NCI-H128 (cell line): Measurements from ENCODE around the gene SHISAL2B.
"Not testable (repeated sequence)": the region's sequence is repeated elsewhere in the genome, so short reads cannot be mapped to it uniquely, and the experiment has no call there.

ENCODE experiments used
- DNase-seq: peaks from one replicate; lab custom pipeline; 2025; ENCODE audit not compliant: unreplicated experiment; lab: John Stamatoyannopoulos, UW

Gene SHISAL2B

DNA sequence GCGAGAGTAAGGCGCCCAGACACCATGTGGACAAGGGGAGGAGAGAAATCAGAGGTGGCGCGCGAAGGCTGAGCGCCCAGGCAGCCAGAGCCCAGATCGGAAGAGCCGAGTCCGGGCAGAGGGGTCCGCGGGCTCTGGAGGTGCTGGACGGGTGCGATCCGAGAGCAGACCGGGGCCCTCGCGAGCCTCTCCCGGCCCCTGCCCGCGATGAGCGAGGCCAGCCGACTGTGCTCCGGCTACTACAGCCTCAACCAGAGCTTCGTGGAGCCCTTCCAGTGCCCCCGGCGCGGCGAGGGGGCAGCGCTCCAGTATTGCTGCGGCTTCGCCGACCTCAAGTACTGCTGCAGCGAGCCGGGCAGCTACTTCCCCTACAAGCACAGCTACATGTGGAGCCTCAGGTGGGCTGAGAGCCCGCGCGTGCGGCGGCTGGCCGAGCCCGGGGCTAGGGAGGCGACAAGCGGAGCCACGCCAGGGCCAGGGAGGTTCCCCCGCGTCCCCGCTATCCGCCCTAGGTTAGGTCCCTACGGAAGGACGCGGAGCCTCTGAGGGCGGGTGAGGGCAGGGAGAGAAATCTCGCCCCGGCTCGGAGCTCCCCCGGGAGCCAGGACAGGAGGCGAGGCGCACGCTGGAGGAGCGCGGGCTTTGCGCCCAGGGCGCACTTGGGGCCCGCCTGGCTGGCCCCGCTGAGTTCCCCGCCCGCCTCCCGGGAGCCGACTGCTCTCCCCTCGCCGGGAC lies at the start of gene SHISAL2B:
TSS of gene SHISAL2B (plus strand) at position 87 of the 735 bp plus-strand sequence. CDS start at position 208, 121 bp downstream.
- no peak for DNase-seq

DNA sequence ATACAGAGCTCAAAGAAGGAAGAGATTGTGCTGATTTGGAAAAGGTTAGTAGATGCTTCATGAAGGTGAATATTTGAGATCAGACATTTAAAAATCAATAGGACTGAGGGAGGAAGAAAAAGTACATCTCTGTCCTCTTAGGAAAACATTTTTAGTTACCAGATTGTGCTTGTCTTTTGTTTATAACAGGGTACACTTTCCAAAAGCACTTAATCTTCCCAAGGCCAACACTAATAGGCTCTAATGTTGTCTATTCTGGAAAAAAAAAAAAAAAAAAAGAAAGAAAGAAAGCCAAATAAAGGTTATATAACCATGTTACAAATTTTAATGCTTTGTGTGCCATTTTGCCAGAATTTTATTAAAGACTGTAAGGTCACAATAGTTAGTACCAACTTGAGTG lies 45.5 kb upstream of the SHISAL2B start:
- no peak for DNase-seq

DNA sequence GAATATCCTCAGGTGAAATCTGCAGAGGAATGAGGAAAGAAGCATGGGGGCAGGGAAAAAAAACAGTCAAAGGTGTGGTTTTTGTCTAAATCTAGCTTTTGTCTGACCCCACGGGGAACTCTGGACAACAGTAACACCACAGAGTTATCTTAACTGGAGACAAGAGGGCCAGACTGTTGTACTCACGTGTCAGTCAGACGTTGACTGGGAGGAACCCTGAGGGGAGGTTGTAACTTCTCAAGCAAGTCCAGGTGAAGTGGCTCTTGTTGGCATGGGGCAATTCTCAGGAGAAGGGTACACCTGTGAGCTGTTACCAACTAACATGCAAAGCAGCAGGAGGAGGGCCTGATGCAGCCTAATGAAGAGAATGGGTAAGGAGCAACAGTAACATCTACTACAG lies 44.1 kb upstream of the SHISAL2B start:
- DNase-seq = no peak

DNA sequence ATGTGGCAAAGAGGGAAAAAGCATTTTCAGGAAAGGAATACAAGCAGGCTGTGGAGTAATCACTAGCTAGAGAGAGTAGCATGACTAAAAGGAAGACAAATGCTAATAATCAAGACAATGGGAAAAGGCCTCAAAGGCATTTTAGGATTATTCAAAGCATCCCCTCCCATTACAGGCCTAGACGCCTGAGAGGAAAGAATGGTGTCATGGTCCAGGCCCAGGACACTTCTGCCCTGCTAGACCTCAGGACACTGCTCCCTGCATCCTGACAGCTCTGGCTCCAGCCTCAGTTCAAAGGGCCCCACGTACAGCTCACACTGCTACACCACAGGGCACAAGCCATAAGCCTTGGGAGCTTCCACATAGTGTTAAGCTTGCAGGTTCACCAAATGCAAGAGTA lies 40.8 kb upstream of the SHISAL2B start:
- DNase-seq = no peak

DNA sequence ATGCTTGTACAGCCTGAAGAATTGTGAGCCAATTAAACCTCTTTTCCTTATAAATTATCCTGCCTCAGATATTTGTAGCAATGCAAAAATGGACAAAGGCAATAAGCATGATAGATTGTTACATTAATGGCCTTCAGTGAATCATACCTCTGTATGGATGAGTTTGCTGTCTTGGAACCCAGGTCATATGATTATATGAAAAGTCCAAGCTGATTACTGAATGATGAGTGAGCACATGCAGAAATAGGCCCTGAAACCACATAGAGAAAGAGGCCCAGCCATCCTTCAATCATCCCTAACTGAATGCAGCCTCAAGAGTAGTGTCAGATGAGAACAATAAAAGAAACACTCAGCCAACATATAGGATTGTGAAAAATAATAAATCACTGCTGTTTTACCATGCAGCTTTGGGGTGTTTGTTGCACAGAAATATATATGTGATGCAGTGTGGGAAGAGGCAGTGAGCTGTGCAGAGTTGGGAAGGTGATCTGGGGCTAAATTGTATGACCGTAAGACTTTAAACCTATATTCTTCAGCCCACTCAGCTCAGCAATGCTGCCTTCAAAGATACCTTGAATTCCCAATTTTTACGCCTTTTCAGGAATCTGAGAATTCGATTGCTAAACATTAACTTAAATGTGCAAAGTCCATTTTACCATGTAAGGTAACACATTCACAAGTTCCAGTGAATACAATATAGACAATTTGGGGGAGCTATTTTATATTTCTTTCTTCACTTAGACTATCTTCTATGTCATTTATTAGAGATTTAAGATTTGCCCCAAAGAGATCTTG lies 36.3 kb upstream of the SHISAL2B start:
- DNase-seq = no peak

DNA sequence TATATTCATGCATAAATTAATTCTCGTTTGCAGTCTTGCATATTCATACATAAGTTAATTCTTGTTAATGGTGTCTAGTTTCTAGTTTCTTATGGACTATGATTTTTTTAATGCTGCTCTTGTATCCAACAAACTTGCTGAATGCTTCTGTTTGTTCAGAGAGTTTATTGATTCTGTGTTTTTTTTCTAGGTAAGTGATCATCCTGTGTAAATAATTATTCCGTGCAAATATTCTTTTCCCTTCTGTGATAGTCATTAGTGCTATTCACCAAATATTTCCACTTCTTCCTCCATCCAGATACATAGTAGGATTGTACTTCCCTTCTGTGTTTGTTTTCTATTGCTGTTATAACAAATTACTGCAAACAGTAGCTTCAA lies 35.8 kb upstream of the SHISAL2B start:
- no peak for DNase-seq

DNA sequence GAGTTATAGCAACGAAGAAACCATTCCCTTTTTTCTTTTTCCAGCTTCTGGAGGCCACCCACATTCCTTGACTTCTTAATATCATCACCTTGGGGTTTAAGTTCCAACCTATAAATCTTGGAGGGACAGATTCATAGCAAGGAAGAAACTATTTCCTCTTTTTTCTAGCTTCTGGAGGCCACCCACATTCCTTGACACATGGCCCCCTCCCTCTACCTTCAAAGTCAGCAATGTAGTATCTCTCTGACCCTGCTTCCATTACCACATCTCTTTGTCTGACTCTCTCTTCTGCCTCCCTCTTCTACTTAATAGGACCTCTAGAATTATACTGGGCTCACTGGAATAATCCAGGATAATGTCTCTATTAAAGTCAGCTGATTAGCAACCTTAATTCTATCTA lies 34.7 kb upstream of the SHISAL2B start:
- DNase-seq = no peak

DNA sequence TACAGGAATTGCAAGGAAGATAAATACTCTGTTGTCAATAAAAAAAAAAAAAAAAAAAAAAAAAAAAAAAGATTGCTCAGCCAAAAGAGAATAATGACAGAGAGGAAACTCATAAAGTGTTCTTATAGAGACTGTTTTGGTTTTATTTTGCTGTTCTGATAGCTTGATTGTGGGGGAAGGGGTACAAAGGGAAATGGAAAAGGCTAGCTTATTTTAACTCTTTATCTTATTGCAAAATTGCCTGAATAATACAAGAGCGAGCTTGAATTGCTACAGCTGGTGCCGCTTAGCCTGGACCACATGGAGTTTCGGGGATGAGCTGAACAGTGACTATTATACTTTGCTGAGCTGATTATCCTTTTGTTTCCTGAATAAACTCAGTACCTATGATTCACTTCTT lies 31.0 kb upstream of the SHISAL2B start:
- no peak for DNase-seq

DNA sequence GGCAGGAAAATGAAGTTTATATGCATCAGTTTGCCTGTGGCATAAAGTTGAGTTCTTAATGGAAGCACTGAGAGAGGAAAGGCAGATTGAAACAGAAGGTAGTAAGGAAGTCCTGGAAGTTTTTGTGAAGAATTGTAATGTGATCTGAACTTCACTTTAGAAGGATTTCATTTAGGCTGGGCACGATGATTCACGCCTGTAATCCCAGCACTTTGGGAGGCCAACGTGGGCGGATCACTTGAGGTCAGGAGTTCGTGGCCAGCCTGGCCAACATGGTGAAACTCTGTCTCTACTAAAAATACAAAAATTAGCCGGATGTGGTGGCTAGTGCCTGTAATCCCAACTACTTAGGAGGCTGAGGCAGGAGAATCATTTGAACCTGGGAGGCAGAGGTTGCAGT lies 27.1 kb upstream of the SHISAL2B start:
- not testable (repeated sequence) for DNase-seq

DNA sequence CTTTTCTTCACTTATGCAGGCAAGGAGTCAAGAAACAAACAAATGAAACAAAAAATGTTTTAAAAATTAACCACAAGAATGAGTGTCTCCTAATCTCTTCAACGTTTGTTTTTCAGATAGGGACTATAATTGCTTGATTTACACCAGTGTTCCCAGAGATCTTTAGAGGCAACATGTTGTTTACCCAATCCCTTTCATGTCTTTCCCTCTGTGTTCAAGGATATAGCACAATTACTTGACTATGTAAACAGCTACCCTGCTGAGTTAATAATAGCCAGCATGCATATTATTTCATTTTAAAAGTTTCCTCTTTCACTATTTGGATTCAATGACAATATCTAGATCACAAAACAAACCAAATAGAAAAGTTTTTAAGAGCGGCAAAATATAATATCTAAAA lies 25.1 kb upstream of the SHISAL2B start:
- DNase-seq = no peak

DNA sequence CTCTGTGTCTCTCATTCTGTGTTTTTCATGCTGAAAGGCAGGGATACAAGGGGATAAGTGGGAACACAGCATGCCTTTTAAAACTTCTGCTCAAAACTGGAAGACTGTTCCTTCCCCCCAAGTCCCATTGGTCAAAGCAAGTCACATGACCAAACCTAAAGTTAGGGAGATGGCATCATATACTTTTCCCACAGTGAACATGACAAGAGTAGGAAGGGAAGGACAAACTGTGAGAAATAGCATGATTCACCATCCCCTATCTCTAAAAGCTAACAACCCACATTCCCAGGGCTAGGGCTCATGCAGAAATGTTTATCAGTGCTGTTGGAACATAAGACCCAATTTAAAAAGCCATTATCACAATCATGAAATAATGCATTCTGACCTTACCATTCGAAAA lies 24.2 kb upstream of the SHISAL2B start:
- DNase-seq = no peak

DNA sequence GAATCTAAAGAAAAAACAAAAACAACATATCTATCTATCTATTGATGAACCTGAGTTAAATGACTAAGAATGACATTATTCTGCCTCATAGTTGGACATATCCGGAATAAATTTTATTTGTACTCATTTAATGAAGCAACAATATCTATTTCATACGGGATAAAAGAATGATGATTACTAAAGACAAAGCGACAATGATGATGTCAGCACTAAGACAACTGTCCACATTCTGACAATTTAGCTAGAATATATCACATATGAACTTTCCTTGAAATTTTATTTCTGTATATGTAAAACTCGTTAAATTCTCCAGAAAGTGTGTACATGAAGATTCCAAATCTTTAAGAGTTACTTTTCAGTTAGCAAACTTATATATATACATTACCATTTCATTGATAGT lies 23.2 kb upstream of the SHISAL2B start:
- no peak for DNase-seq

DNA sequence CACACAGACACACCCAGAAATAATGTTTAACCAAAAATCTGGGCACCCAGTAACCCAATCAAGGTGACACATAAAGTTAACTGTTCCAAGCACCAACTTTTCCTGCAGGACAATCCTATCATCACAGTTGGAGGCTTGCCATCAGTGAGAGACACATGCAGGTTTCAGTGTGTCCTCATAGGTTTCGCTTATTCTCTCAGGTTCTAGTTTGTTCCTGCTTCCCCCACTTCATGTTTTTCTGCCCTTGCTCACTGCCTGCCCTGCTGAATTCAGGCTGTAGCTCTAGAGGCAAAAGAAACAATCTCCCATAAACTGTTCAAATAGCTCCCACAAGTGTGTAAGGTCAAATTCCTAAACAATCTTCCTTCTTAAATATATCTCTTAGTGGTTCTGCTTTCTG lies 20.0 kb upstream of the SHISAL2B start:
- DNase-seq = no peak

DNA sequence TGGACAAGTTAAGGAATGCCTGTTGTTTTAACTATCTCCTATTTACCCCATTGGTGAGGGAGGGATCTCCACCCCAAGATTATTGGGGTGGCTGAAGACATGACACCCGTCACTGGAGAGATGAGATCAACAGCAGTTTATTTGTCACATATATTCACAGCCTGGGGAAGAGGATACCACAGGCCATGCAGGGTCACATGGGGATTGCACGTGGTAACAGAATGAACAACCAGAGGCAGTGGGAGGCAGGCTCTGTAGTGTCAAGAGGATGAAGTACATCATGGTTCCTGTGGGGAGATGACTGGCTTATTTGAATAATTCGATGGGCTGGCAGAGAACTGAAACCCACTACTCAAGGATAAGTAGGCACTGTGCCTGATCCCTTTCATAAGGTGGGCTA lies 18.6 kb upstream of the SHISAL2B start:
- no peak for DNase-seq

DNA sequence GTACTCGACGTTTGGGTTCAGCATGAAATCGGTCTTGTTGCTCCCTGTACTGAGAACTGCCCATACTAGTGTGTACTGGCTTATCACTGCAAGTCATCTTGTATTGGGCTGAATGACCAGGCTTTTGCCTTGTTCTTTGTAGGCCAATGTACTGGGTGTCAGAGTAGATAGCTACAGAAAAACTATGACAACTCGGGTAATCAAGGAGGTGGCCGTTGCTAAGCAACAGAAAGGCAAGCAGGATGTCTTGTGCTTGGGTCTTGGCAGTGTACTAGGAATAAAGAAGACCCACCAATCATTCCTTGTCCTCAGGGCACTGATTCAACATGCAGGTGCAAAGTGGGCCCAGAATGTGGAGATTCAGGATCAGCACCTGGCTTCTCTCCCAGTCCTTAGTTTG lies 11.9 kb upstream of the SHISAL2B start:
- no peak for DNase-seq

DNA sequence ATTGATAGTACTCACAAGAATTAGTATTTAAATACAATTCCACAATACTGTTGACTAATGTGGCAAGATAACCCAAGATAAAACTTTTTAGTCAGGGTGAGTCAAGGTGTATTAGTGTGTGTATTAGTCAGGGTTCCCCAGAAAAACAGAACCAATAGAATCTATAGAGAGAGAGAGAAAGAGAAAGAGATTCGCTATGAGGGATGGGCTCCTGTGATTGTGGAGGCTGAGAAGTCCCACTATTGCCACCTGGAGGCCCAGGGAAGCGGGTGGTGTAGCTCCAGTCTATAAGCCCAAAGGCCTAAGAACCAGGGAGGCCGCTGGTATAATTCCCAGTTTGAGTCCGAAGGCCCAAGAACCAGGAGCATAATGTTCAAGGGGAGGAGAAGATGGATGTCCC lies 10.0 kb upstream of the SHISAL2B start:
- no peak for DNase-seq

DNA sequence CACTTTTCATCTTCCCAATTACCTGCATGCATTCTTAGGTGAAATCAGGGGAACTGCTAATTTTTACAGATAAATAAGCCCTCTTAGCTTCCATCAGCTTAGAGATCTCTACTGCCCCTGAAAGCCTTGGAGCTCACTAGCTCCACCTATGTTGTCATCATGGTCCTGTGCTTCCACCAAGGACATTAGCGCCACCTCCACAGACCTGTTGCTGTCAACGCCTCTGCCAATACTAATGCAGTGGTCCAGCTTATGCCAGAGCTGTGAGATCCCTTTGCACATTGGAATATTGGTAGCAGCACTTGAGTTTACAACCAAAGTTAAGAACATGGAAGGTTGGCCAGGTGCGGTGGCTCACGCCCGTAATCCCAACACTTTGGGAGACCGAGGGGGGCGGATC lies 7.7 kb upstream of the SHISAL2B start:
- no peak for DNase-seq

DNA sequence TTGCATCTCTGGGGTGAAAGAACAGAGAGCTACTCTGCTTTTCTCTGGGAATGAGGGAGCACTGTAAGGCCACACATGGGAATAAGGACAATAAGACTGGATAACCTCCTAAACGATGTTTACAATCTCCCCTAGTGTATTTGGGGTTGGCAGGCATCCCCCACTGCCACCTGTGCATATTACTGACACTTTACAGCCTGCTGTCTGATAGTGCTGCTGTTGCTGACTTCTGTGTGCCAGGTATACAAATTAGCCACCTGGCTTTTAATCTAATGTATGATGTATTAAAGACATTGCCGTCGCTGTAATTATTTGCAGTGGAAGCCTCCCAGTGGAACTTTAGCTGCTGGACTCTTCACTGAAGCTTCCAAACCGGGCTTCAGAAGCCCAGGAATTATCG lies 4.4 kb upstream of the SHISAL2B start:
- DNase-seq = no peak

DNA sequence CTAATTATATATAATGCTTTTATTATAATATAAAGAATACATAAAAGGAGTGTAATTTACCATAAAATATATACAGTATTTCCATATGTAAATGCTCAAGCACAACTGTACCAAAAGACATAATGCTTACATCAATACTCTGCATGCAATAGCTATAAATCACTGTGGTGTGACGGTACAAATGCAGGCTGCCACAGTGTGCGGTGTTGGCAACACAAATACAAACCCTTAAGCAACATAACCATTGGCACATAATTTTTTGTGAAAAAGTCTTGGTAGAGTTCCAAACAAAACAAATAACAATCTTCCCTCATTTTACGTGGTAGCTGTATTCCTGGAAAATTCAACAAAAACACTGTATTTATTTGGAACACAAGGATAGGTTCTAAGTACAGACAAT lies 1.9 kb upstream of the SHISAL2B start:
- no peak for DNase-seq

DNA sequence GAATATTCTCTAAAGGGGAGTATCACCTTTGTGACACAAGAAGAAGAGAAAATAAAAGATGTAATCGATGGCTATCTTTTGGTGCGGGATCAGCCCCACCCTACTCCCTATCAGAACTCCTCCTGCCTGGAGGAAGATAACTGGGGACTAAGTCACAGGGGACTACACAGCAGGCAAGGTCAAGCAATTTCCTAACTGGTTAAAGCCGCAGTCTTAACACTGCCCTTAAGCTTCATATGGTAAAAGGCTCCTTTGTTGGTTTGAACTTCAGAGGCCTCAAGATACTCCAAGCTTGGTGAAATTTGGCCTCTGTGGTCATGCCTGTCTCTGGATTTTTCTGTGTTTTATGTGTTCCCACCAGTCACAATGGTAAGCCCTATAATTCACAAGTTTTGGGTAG lies 1.3 kb upstream of the SHISAL2B start:
- DNase-seq = no peak

DNA sequence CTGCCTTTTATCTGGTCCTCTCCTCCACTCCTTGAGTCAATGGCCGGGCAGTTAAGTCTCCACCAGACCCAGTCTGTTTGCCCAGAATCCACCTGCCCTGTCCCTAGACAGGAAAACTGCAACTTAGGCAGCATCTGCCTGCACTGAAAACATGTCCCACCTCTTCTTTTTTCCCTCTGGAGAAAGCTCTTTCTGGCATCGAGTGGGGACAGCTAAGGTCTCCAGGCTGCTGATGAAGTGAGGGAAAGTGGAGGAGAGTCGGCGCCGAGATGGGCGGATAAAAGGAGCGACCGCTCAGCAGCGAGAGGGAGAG lies 243 bp upstream of the SHISAL2B start:
- no peak for DNase-seq

DNA sequence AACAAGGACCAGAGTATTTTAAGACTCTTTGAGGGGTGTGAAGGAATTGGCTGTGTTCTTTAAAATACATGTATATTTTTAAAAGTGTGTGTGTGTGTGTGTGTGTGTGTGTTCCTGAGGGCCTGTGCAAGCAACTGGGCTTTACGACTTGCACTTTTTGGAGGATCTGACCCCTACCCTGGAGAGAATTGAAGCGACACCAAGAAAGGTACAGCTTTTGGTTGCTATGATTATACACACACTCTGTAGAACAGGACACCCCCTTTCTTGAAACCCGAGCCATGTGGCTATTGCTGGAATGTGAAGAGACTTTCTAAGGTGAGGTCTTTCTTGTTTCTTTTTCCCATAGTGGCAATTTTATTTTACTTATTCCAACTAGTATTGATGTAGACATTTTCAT lies 988 bp downstream of the SHISAL2B start:
- DNase-seq = no peak

DNA sequence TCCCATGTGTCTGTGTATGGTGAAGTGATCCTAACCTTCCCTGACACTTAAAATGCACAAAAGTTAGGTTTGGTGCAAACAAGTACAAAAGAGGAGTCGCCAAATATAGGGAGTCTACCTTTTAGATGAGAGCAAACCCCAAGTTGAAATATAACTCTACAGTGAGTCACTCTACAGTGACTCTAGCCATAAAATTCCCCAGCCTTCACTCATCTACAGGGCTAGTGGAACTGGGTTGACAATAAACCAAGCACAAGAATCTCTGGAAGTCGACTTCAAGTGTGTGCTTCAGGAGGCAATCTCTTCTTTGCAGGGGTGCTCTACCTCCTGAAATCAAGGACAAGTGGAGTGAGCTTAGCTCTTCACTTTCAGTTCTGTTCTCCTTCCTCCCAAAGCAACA lies 3.3 kb downstream of the SHISAL2B start:
- no peak for DNase-seq
